HUES48 (cell line): Measurements from ENCODE around the gene CD200.
"Not testable (repeated sequence)": the region's sequence is repeated elsewhere in the genome, so short reads cannot be mapped to it uniquely, and the experiment has no call there.

ENCODE experiments used
- H3K27ac ChIP-seq: one replicate; pipeline ENCODE4 v1.7.0; 2013; ENCODE audit warnings: low read depth, low read length, inconsistent platforms
- H3K27me3 ChIP-seq: 2 replicates; pipeline ENCODE4 v1.6.1; 2013; ENCODE audit warnings: mild to moderate bottlenecking, low read length; ENCODE audit not compliant: control insufficient read depth, insufficient read depth
- H3K36me3 ChIP-seq: 2 replicates; pipeline ENCODE4 v1.6.1; 2013; ENCODE audit warnings: low read length; ENCODE audit not compliant: control insufficient read depth, insufficient read depth
- H3K4me1 ChIP-seq: 2 replicates; pipeline ENCODE4 v1.6.1; 2013; ENCODE audit warnings: mild to moderate bottlenecking, low read length; ENCODE audit not compliant: control insufficient read depth, insufficient read depth
- H3K4me3 ChIP-seq: 2 replicates; pipeline ENCODE4 v1.5.1; 2013; ENCODE audit warnings: mild to moderate bottlenecking, low read depth, low read length
- H3K9ac ChIP-seq: 2 replicates; pipeline ENCODE4 v1.6.1; 2013; ENCODE audit warnings: mild to moderate bottlenecking, low read depth, low read length, moderate library complexity
- H3K9me3 ChIP-seq: 2 replicates; pipeline ENCODE4 v1.6.1; 2013; ENCODE audit warnings: low read length; ENCODE audit not compliant: control insufficient read depth, insufficient read depth

The CD200 gene

DNA sequence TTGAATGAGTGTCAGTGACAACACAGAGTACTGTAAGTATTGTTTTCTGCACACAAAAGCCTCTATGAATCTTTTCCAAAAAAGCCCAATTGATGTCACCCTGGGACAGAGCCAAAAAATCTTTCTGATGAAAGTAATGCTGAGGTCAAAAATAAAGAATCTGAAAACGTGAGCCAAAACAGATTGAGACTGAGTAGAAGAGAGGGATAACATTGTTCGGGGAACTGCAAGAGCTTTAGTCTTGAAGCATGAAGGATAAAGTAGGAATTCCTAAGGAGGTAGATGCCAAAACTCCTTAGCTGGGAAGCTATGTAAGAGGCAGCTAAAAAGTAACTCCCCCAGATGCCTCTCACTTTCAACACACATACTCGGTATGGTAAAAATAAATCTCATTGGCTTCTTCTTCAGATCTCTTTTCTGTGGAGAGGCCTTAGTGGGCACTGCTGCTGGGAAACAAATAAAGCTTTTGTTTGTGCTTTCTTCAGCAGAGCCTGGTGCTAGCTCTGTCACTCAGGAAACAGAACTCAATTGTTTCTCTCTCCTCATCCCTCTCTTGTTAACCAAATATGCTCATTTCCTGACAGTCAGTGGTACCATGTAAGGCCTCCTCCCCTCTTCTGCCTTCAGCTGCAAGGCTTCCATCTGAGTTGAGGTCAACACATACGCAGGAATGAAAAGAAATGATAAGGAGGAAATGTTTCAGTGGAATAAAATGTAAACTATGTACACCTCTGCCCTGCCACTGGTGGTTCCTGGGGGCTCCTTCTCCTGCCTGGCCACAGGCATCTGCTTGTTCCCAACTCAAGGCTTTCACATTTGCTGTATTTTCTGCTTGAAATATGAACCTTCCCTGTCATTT, 58.1 kb downstream of the CD200 start:
- no peaks in the 10 kb centered on the region for H3K36me3 ChIP-seq
- peaks cover 30% of the 10 kb centered on the region for H3K4me1 ChIP-seq
- H3K27me3 ChIP-seq = no peaks in the 10 kb centered on the region
- peak overlapping the region; percentile 6; the same call in 1 of the 2 replicates for H3K4me3 ChIP-seq
- H3K27ac ChIP-seq = peak overlapping the region; percentile 91
- no peak overlapping the region for H3K9ac ChIP-seq
- H3K9me3 ChIP-seq = peaks cover 14% of the 10 kb centered on the region

DNA sequence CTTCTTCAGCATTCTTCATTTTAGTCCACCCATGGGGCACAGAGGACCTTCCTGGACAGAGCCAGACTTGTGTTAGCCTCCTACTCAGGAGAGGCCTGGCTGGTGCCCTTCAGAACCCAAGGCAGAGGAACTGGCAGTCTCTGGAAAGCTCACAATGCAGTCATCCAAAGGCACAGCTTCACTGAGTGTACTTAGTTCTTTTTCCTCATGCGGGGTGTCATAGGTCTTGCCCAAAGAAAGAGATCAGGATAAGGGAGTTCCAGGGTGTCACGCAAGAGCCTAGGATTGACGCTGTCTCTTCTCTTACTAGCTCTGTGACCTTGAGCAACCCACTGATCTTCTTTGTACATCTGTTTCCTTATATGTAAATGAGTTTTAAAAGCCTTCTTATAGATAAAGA, 58.7 kb downstream of the CD200 start:
- Histone ChIP-seq H3K4me3 (no peak overlapping the region), H3K4me1 (peaks cover 30% of the 10 kb centered on the region), H3K9me3 (peaks cover 14% of the 10 kb centered on the region), H3K9ac (no peak overlapping the region), H3K36me3 (no peaks in the 10 kb centered on the region), H3K27me3 (no peaks in the 10 kb centered on the region), H3K27ac (peak overlapping the region; percentile 91)

DNA sequence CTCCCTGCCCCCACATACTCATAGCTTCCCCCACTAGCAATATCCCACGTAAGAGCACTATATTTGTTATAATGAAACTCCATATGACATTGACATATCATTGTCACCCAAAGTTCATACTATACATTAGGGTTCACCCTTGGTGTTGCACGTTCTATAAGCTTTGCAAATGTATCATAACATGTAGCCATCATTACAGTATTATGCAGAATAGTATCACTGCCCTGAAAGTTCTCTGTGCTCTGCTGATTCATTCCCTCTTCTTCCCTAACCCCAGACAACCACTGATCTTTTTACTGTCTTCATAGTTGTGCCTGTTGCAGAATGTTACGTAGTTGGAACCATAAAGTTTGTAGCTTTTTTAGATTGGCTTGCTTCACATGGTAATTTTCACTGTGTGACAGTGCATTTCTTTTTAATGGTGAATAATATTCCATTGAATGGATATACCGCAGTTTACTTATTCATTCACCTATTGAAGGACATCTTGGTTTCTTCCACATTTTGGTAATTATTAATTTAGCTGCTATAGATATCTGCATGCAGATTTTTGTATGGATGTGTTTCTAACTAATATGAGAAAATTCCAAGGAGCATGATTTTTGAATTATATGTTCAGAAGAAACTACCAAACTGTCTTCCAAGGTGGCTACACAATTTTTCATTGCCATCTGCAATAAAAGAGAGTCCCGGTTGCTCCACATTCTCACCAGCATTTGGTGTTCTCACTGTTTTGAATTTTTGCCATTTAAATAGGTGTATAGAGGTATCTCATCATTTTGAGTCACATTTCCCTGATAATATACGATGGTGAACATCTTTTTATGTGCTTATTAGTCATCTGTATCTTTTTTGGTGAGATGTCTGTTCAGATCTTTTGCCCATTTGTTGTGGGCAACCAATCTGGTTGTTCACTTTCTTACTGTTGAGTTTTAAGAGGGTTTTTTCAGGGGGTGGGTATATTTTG, 59.7 kb downstream of the CD200 start:
- Histone ChIP-seq H3K27ac (no peak overlapping the region), H3K36me3 (no peaks in the 10 kb centered on the region), H3K4me1 (peaks cover 31% of the 10 kb centered on the region), H3K9ac (no peak overlapping the region), H3K27me3 (no peaks in the 10 kb centered on the region), H3K4me3 (no peak overlapping the region), H3K9me3 (peaks cover 14% of the 10 kb centered on the region)

DNA sequence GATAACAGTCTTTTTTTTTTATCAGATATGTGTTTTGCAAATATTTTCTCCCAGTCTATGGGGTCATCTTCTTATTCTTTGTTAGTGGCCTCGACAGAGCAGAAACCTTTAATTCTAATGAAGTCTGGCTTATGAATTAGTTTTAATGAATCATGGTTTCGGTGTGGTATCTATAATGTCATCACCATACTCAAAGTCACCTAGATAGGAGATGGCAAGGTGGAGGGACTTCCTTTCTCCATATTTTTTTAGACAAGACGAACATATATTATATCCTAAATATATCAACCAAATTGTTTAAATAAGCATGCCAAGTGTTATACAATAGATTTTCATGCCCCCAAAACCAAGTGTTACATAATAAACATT, 60.4 kb downstream of the CD200 start:
- H3K4me3 ChIP-seq = no peak overlapping the region
- no peak overlapping the region for H3K9ac ChIP-seq
- H3K27ac ChIP-seq = no peak overlapping the region
- no peaks in the 10 kb centered on the region for H3K27me3 ChIP-seq
- H3K9me3 ChIP-seq = peaks cover 14% of the 10 kb centered on the region
- peaks cover 38% of the 10 kb centered on the region for H3K4me1 ChIP-seq
- H3K36me3 ChIP-seq = no peaks in the 10 kb centered on the region

DNA sequence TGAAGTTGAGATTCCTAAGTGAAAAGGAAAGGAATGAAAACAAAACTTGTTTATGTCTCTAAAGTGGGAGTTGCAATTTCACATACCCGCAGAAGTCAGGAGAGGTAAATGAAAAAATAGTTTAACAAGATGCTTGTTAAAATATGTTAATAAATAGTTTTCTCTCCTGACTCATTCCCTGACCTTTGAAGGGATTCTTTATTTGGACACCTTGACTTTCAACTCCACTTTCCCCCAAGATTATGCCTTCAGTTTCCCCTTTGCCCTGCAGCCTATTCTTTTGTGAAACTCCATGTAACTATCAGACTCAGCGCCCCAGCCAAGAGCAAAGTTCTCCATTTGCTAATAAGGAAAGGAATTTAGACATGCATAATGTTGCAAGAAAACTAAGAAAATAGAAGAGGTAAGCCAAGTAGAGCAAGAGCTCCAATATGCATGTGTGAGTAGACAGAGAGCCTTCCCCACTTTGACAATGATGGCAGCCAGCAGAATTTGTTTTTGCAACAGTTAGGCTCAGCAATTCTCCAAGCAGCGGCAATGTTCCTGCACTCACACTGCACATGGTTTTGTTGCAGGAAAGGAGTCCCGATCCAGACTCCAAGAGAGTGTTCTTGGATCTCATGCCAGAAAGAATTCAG, 61.2 kb downstream of the CD200 start:
- Histone ChIP-seq H3K9ac (no peak overlapping the region), H3K27me3 (no peaks in the 10 kb centered on the region), H3K27ac (no peak overlapping the region)

DNA sequence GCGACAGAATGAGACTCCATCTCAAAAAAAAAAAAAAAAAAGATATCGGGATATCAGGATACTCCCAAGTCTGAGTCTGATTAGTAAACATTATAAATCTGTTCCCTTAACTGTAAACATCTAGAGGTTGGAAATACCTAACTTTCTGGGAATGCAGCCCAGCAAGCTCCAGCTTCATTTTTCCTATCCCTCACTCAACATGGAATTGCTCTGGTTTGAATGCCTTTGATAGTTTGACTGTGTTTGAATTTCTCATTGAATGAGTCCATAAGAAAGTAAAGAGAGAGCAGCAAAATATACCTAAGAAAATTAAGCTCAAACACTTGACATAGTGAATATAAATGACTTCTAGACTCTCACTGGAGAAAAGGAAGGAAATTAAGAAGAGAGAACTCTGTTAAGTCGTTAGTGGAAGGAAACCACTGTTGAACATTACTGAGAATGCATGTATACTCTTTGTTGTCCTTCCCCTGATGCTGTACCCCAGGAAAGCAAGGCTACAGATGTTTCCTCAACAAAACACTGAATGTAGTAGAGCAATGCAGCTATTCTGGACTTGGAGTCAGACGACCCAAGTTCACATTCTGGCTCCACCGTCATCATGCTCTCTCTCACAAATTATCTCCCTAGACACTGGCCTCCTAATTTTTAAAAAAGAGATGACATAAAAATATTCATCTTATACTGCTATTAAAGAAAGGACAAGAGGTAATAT, 62.4 kb downstream of the CD200 start:
- H3K27me3 ChIP-seq = no peaks in the 10 kb centered on the region
- no peak overlapping the region for H3K27ac ChIP-seq
- H3K9ac ChIP-seq = no peak overlapping the region
- no peak overlapping the region for H3K4me3 ChIP-seq
- no peaks in the 10 kb centered on the region for H3K36me3 ChIP-seq
- peaks cover 14% of the 10 kb centered on the region for H3K9me3 ChIP-seq
- peaks cover 48% of the 10 kb centered on the region for H3K4me1 ChIP-seq

More for the DNA sequence above, 61.2 kb downstream of the CD200 start:
- H3K4me1 ChIP-seq = peaks cover 45% of the 10 kb centered on the region
- peaks cover 14% of the 10 kb centered on the region for H3K9me3 ChIP-seq
- H3K36me3 ChIP-seq = no peaks in the 10 kb centered on the region
- H3K4me3 ChIP-seq = no peak overlapping the region

DNA sequence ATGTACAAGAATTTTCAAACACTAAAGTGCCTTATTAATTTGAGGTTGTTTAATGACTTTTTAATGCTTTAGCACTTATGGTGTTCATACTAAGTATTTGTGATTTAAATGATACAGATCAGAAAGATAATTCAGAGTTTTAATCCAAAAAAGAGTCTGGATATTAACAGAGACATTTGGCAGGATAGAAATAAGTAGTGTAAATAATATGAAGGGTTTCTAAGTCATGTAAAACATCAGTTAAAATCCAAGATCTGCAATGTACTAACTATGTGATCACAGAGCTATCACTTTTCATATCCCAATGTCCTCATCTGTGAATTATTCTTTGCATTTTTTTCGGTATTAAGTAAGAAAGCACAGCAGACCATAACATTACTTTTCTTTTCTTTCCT, 62.9 kb downstream of the CD200 start:
- no peak overlapping the region for H3K27ac ChIP-seq
- H3K4me3 ChIP-seq = no peak overlapping the region
- H3K27me3 ChIP-seq = no peaks in the 10 kb centered on the region
- H3K36me3 ChIP-seq = no peaks in the 10 kb centered on the region
- peaks cover 14% of the 10 kb centered on the region for H3K9me3 ChIP-seq
- H3K4me1 ChIP-seq = peaks cover 46% of the 10 kb centered on the region
- no peak overlapping the region for H3K9ac ChIP-seq

DNA sequence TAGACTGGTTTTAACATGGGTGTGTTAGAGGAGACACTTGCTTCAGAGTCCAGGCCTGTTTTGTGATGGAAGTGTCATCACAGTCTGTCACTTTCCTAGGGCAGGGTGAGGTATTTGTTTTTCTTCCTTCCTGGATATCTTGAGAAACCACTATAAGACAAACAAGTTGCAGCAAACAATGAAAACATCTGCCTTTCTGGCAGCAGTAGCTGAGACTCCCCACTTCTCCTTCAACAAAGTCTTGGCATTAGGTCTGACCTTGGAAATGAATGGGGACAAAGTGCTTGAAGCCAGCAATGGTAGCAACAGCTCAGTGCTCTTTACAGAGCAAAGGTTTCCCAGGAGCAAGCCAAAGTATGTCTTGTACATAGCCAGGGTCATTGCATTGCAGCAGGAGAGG, 64.6 kb downstream of the CD200 start:
- Histone ChIP-seq H3K9ac (no peak overlapping the region), H3K4me1 (peaks cover 48% of the 10 kb centered on the region), H3K27ac (no peak overlapping the region), H3K9me3 (peaks cover 7% of the 10 kb centered on the region), H3K4me3 (no peak overlapping the region), H3K27me3 (no peaks in the 10 kb centered on the region), H3K36me3 (no peaks in the 10 kb centered on the region)

DNA sequence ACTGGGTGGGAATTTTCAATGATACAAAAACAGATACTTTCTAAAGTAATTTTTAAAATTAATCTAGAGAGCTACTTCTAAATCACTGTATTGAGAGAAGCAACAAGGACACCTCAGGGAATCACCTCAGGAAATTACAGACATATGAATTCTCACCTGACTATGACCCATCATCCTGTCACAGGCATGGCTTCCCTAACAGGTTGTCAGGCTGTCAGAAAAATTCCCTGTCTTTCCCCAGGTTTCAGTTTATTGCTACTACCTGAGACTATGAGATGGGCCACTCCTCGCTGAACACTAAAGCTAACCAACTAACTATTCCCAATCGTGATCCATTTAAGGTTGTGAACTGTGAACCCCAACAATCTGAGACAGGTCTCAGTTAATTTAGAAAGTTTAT, 66.1 kb downstream of the CD200 start:
- H3K9ac ChIP-seq = 0 out of 2 replicates have a peak overlapping the region, but pooled peaks have one; percentile 4
- peaks cover 55% of the 10 kb centered on the region for H3K4me1 ChIP-seq
- H3K27me3 ChIP-seq = no peaks in the 10 kb centered on the region
- H3K27ac ChIP-seq = peak overlapping the region; percentile 58
- H3K4me3 ChIP-seq = no peak overlapping the region
- H3K36me3 ChIP-seq = no peaks in the 10 kb centered on the region
- H3K9me3 ChIP-seq = no peaks in the 10 kb centered on the region

DNA sequence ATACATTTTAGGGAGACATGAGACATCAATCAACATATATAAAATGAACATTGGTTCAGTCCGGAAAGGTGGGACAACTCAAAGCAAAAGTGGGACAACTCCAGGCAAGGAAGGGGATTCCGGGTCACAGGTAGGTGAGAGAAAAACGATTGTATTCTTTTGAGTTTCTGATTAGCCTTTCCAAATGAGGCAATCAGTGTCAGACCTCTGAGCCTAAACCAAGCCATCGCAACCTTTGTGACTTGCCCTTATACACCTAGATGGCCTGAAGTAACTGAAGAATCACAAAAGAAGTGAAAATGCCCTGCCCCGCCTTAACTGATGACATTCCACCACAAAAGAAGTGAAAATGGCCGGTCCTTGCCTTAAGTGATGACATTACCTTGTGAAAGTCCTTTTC, 66.6 kb downstream of the CD200 start:
- not testable (repeated sequence) for H3K27me3 ChIP-seq, H3K4me3 ChIP-seq, H3K9me3 ChIP-seq, H3K36me3 ChIP-seq
- Histone ChIP-seq H3K9ac (0 out of 2 replicates have a peak overlapping the region, but pooled peaks have one; percentile 4), H3K4me1 (peaks cover 57% of the 10 kb centered on the region), H3K27ac (peak overlapping the region; percentile 58)
